Tibial nerve (tissue), 4 donors: ENCODE data around the gene LACRT. TPM values are rescaled to one million over a fixed set of nuclear protein-coding genes. Genes with fewer than 3 reads are reported as not detected.

ENCODE experiments used
- DNase-seq, 2 donors: peaks; one replicate each; pipeline ENCODE4 v3.0.0-alpha.2; 2019; ENCODE audit warnings: low spot score in 2 of 2
- H3K27ac ChIP-seq, 4 donors: fragments of 200-600 bp; sonication (generic) in 3 of 4; one replicate each; pipeline ENCODE4 v1.5.1; 2017 to 2019; ENCODE audit warnings: mild to moderate bottlenecking in 1 of 4
- H3K27me3 ChIP-seq, 2 donors: fragments of 200-600 bp; sonication (generic) in 1 of 2; one replicate each; pipeline versions ENCODE4 v1.5.1 to v1.6.0; 2017 to 2019
- H3K36me3 ChIP-seq, 3 donors: fragments of 200-600 bp; sonication (generic); one replicate each; pipeline ENCODE4 v1.5.1; 2018 to 2019
- H3K4me1 ChIP-seq, 4 donors: fragments of 200-600 bp; sonication (generic) in 3 of 4; one replicate each; pipeline ENCODE4 v1.5.1; 2017 to 2019
- H3K4me3 ChIP-seq, 4 donors: fragments of 200-600 bp; sonication (generic) in 3 of 4; one replicate each; pipeline ENCODE4 v1.5.1; 2017 to 2019; ENCODE audit warnings: mild to moderate bottlenecking in 1 of 4, moderate library complexity in 1 of 4
- H3K9me3 ChIP-seq, 4 donors: fragments of 200-600 bp; sonication (generic) in 3 of 4; one replicate each; pipeline ENCODE4 v1.5.1; 2017 to 2019
- EP300 ChIP-seq, 2 donors: sonication (generic); formaldehyde crosslinking; IDR thresholded peaks; one replicate each; pipeline ENCODE4 v1.6.1; 2017; ENCODE audit warnings: antibody characterized with exemption in 2 of 2, mild to moderate bottlenecking in 1 of 2
- POLR2A ChIP-seq, 2 donors: fragments of 450-650 bp; IDR thresholded peaks; one replicate each; pipeline ENCODE4 v1.6.1; 2017; ENCODE audit warnings: antibody characterized with exemption in 2 of 2, mild to moderate bottlenecking in 2 of 2, moderate library complexity in 2 of 2
- WGBS, 2 donors: methylation state at CpG; one replicate each; pipeline ENCODE4 v1.1.5; 2018; 5-methylcytosine and 5-hydroxymethylcytosine counted together
- total RNA-seq, 4 donors: library from RNA; depleted of rRNA; stranded (reverse); fragments of >200 nt; gene quantifications; one replicate each; pipeline ENCODE4 v1.1.0, GENCODE V29; 2016
- TF ChIP-seq, protein P1 (sequence below), 5 experiments: fragments of 200-600 bp in 3 of 5; fragments of 450-650 bp in 2 of 5; sonication (generic) in 3 of 5; IDR thresholded peaks; one replicate each; pipeline ENCODE4 v1.5.1; 2016 to 2019; ENCODE audit warnings: antibody characterized with exemption in 5 of 5, mild to moderate bottlenecking in 3 of 5, moderate library complexity in 2 of 5

LACRT gene
- total RNA-seq, 4 donors from 2014 or later, result not detected

DNA sequence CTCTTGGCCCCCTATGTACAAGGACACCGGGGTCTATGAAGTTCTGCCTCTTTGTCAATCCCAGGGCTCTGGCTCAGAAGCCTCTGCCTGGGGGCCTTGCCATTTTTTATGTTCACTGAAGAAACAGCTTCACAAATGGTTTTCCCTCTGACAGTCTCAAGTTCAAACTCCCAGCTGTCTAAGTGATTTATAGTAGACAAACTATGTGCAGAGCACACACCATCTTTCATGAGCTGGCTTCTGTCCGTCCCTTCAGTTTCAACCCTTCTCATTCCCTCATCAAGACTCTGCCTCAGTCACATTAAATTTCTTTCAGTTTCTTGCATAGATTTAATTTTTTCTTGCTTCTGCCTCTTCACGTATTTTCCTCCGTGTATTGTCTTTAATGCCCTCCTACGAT lies 16.2 kb upstream of the LACRT start:
- WGBS, 2 donors, result 79 to 80% methylated on average over 5 of the region's 5 CpGs
- no peaks in the 10 kb centered on the region for H3K9me3 ChIP-seq
- no peaks in the 10 kb centered on the region for H3K36me3 ChIP-seq
- DNase-seq, result no peak
- H3K4me1 ChIP-seq, result no peaks in the 10 kb centered on the region
- H3K4me3 ChIP-seq, result no peak overlapping the region
- H3K27ac ChIP-seq, result no peak overlapping the region
- TF ChIP-seq, protein P1, sequence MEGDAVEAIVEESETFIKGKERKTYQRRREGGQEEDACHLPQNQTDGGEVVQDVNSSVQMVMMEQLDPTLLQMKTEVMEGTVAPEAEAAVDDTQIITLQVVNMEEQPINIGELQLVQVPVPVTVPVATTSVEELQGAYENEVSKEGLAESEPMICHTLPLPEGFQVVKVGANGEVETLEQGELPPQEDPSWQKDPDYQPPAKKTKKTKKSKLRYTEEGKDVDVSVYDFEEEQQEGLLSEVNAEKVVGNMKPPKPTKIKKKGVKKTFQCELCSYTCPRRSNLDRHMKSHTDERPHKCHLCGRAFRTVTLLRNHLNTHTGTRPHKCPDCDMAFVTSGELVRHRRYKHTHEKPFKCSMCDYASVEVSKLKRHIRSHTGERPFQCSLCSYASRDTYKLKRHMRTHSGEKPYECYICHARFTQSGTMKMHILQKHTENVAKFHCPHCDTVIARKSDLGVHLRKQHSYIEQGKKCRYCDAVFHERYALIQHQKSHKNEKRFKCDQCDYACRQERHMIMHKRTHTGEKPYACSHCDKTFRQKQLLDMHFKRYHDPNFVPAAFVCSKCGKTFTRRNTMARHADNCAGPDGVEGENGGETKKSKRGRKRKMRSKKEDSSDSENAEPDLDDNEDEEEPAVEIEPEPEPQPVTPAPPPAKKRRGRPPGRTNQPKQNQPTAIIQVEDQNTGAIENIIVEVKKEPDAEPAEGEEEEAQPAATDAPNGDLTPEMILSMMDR (IDR thresholded peaks at IDR 0.05), result no peak
- TF ChIP-seq EP300 (IDR thresholded peaks at IDR 0.05) (no peak), POLR2A (IDR thresholded peaks at IDR 0.05) (no peak)
- H3K27me3 ChIP-seq, result no peaks in the 10 kb centered on the region

DNA sequence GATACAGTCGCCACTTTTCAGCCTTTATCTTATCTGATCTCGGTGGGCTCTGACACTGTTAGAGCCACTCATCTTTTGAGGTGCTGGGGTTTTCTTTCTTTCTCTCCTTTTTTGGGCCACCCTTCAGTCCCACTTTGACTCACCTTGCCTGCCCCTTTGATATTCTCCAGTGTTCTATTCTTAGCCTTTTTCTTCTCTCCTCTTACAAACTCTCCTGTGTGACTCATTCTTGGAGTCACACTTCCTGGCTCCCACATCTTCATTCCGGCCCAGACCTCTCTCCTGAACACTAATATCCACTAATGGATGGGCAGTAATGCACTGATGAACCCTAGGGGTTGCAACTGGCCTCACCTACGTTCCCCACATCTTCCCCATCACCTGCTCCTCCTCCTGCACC lies 15.7 kb upstream of the LACRT start:
- no peaks in the 10 kb centered on the region for H3K27me3 ChIP-seq
- no peak overlapping the region for H3K27ac ChIP-seq
- H3K9me3 ChIP-seq, result no peaks in the 10 kb centered on the region
- TF ChIP-seq, protein P1 (IDR thresholded peaks at IDR 0.05), result no peak
- TF ChIP-seq POLR2A (IDR thresholded peaks at IDR 0.05), result no peak
- TF ChIP-seq EP300 (IDR thresholded peaks at IDR 0.05), result no peak
- H3K4me3 ChIP-seq, result no peak overlapping the region
- no peaks in the 10 kb centered on the region for H3K4me1 ChIP-seq
- 77 to 85% methylated on average over 4 of the region's 4 CpGs for WGBS, 2 donors
- no peaks in the 10 kb centered on the region for H3K36me3 ChIP-seq
- no peak for DNase-seq

DNA sequence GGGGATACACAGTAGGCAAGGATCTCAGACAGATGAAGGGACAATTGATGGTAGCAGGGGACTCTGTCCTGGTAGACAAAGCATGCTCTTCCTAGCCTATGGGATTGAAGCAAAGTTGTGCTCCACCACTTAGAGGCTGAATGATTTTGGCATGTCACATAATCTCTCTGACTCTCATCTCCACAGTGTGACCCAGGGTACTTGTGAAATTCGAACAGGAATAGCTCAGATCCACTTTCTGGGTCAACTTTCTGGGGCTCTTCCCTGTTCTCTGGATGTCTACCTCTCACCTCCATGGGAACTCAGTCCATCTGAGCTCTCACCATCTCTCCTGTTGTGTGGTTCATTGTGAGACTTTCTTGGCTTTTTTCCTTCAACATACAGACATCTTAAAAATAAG lies 15.1 kb upstream of the LACRT start:
- Histone ChIP-seq H3K36me3 (no peaks in the 10 kb centered on the region), H3K27ac (no peak overlapping the region), H3K4me1 (no peaks in the 10 kb centered on the region), H3K9me3 (no peaks in the 10 kb centered on the region), H3K4me3 (no peak overlapping the region), H3K27me3 (no peaks in the 10 kb centered on the region)
- no peak for DNase-seq
- TF ChIP-seq, protein P1 (IDR thresholded peaks at IDR 0.05), result no peak
- TF ChIP-seq EP300 (IDR thresholded peaks at IDR 0.05) (no peak), POLR2A (IDR thresholded peaks at IDR 0.05) (no peak)
- 58 to 85% methylated on average over 1 of the region's 1 CpG for WGBS, 2 donors

DNA sequence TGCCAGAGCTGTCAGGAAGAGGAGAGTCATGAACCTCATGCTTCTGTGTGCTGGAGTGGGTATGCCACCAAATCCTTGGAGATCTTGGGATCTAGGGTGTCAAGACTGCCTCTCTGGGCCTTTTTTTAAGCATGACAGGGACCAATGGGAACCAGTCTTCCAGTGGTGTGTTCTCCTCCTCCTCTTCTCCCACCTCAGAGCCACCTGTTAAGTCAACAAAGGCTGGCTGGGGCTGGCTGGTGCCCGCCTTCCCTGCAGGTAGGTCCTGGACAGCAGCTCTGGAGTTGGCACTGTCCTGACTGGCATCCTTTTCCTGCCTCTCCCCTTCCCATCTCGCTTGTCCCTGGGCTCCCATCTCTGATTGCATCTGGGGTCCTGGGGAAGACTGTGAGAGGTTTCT lies 13.6 kb upstream of the LACRT start, which contains the start of gene DCD:
DCD (minus strand) TSS at position 101 of the 400 bp plus-strand sequence; CDS start at position 39, 62 bp downstream.
- DNase-seq, result no peak
- Histone ChIP-seq H3K4me3 (no peak within 1 kb of the TSS), H3K27me3 (no peaks in the 10 kb centered on the region), H3K9me3 (no peaks in the 10 kb centered on the region), H3K36me3 (no peaks in the 10 kb centered on the region), H3K4me1 (no peaks in the 10 kb centered on the region), H3K27ac (no peak within 1 kb of the TSS)
- TF ChIP-seq POLR2A (IDR thresholded peaks at IDR 0.05), result no peak
- TF ChIP-seq, protein P1 (IDR thresholded peaks at IDR 0.05), result no peak
- no peak for TF ChIP-seq EP300 (IDR thresholded peaks at IDR 0.05)
- 83 to 93% methylated on average over 2 of the region's 2 CpGs for WGBS, 2 donors

DNA sequence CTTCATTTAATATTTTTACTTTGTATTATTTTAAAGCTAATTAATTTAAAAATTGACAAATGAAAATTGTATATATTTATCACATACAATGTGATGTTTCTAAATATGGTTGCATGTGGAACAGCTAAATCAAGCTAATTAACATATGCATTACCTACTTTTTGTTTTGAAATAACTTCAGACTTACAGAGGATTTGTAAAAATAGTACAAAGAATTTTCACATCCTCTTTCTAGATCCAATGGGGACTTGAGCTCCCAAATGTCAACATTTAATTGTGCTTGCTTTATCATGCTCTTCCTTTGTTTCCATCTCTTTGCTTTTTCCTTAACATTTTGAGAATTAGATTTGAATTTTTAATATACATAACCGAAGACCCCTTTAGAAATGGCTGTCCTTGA lies 6.9 kb upstream of the LACRT start:
- DNase-seq, result no peak
- no peak for TF ChIP-seq EP300 (IDR thresholded peaks at IDR 0.05)
- TF ChIP-seq, protein P1 (IDR thresholded peaks at IDR 0.05), result no peak
- TF ChIP-seq POLR2A (IDR thresholded peaks at IDR 0.05), result no peak
- no peaks in the 10 kb centered on the region for H3K4me1 ChIP-seq
- H3K9me3 ChIP-seq, result no peaks in the 10 kb centered on the region
- H3K4me3 ChIP-seq, result no peak overlapping the region
- H3K36me3 ChIP-seq, result no peaks in the 10 kb centered on the region
- no peaks in the 10 kb centered on the region for H3K27me3 ChIP-seq
- WGBS, 2 donors, result 71% methylated on average over 1 of the region's 1 CpG
- no peak overlapping the region for H3K27ac ChIP-seq
